K562 (cell line): ENCODE measurements around the gene DUSP28. TPM values are rescaled to one million over a fixed set of nuclear protein-coding genes. Genes with fewer than 3 reads are reported as not detected.

Source experiments
- BCL6 ChIP-seq: fragments of 250-450 bp; sonication (Bioruptor Pico); IDR thresholded peaks from 2 replicates; pipeline ENCODE4 v1.4.0; 2020
- EGR1 ChIP-seq: fragments of 450-650 bp; conservative IDR thresholded peaks from 2 replicates; pipeline ENCODE4 v1.6.1; 2017; ENCODE audit warnings: mild to moderate bottlenecking
- FOXA3 ChIP-seq, 2 experiments: fragments of 450-650 bp in 1 of 2; sonication (generic) in 1 of 2; formaldehyde crosslinking; IDR thresholded peaks in 1 of 2; conservative IDR thresholded peaks in 1 of 2; 2 replicates each; pipeline versions ENCODE4 v1.4.0 to v1.8.0; 2020 to 2022; ENCODE audit warnings: mild to moderate bottlenecking in 2 of 2, missing genetic modification reagents in 1 of 2
- GABPB1 ChIP-seq: sonication (generic); formaldehyde crosslinking; IDR thresholded peaks from 2 replicates; pipeline ENCODE4 v1.8.0; 2022; ENCODE audit warnings: mild to moderate bottlenecking, missing genetic modification reagents
- JUN ChIP-seq, 2 experiments: sonication (generic) in 1 of 2; formaldehyde crosslinking in 1 of 2; IDR thresholded peaks; 2 replicates each; pipeline versions ENCODE4 v1.6.1 to v1.8.0; 2012 to 2022; ENCODE audit warnings: borderline replicate concordance in 2 of 2, mild to moderate bottlenecking in 2 of 2, improper control_type of control experiment in 1 of 2, low read depth in 1 of 2, low read length in 1 of 2, missing genetic modification reagents in 1 of 2
- KAT7 ChIP-seq: sonication (generic); formaldehyde crosslinking; IDR thresholded peaks from 2 replicates; pipeline ENCODE4 v1.8.0; 2022; ENCODE audit warnings: missing genetic modification reagents, mild to moderate bottlenecking, borderline replicate concordance
- MXI1 ChIP-seq: IDR thresholded peaks from 2 replicates; pipeline ENCODE4 v1.6.1; 2011; ENCODE audit warnings: low read depth, mild to moderate bottlenecking, improper control_type of control experiment, low read length
- NFIX ChIP-seq: fragments of 250-450 bp; sonication (Bioruptor Pico); IDR thresholded peaks from 2 replicates; pipeline ENCODE4 v1.4.0; 2020; ENCODE audit warnings: low read depth, mild to moderate bottlenecking, moderate library complexity
- POLR2B ChIP-seq: fragments of 450-650 bp; IDR thresholded peaks from 2 replicates; pipeline ENCODE4 v1.6.1; 2018; ENCODE audit warnings: low read depth; ENCODE audit not compliant: partially characterized antibody
- RAD21 ChIP-seq, 2 experiments: fragments of 250-450 bp in 1 of 2; fragments of 450-650 bp in 1 of 2; sonication (Bioruptor Pico) in 1 of 2; formaldehyde crosslinking in 1 of 2; IDR thresholded peaks in 1 of 2; conservative IDR thresholded peaks in 1 of 2; 2 replicates each; pipeline versions ENCODE4 v1.4.0 to v1.8.0; 2020 to 2022; ENCODE audit warnings: mild to moderate bottlenecking in 2 of 2, moderate library complexity in 1 of 2
- RBM14 ChIP-seq: fragments of 200-400 bp; formaldehyde crosslinking; IDR thresholded peaks from 2 replicates; pipeline ENCODE4 v1.6.1; 2018; ENCODE audit warnings: low read depth, mild to moderate bottlenecking, low read length, moderate library complexity, borderline replicate concordance; ENCODE audit not compliant: insufficient read depth
- RCOR1 ChIP-seq, 2 experiments: IDR thresholded peaks; 2 replicates each; pipeline ENCODE4 v1.6.1; 2012; ENCODE audit warnings: low read depth in 2 of 2, low read length in 2 of 2, borderline replicate concordance in 1 of 2, improper control_type of control experiment in 1 of 2
- SAP30 ChIP-seq: fragments of 200-600 bp; sonication (generic); IDR thresholded peaks from 2 replicates; pipeline ENCODE4 v1.6.1; 2012; ENCODE audit warnings: borderline replicate concordance, low read depth, mild to moderate bottlenecking, moderate library complexity, low read length, control low read depth, inconsistent platforms; ENCODE audit not compliant: insufficient read depth, poor library complexity, severe bottlenecking
- SRSF7 ChIP-seq: fragments of 200-400 bp; formaldehyde crosslinking; optimal IDR thresholded peaks from 2 replicates; pipeline ENCODE3; 2017; ENCODE audit warnings: mild to moderate bottlenecking, low read depth, low read length
- TCFL5 ChIP-seq: fragments of 250-450 bp; sonication (Bioruptor Pico); conservative IDR thresholded peaks from 2 replicates; pipeline ENCODE4 v1.6.1; 2021; ENCODE audit warnings: mild to moderate bottlenecking, moderate library complexity, matching md5 sums
- TEAD1 ChIP-seq, 2 experiments: fragments of 450-650 bp in 1 of 2; sonication (generic) in 1 of 2; formaldehyde crosslinking; IDR thresholded peaks; 2 replicates each; pipeline versions ENCODE4 v1.4.0 to v1.8.0; 2020 to 2022; ENCODE audit warnings: mild to moderate bottlenecking in 2 of 2, missing genetic modification reagents in 1 of 2
- ZKSCAN1 ChIP-seq: fragments of 150-350 bp; IDR thresholded peaks from 2 replicates; pipeline ENCODE4 v1.6.1; 2016; ENCODE audit warnings: low read depth, low read length
- ZNF444 ChIP-seq: fragments of 250-450 bp; sonication (Bioruptor Pico); IDR thresholded peaks from 2 replicates; pipeline ENCODE4 v1.4.0; 2020; ENCODE audit warnings: mild to moderate bottlenecking, moderate library complexity
- polyA plus RNA-seq, 8 experiments: library from polyadenylated mRNA; depleted of rRNA in 4 of 8; stranded (reverse) in 5 of 8; unstranded in 3 of 8; fragments of >200 nt; fragmentation: Nextera tagmentation in 2 of 8; fragmentation: Illumina TruSeq in 1 of 8; extraction: Ambion mirVana in 2 of 8; extraction: Trizol in 1 of 8; gene quantifications; 2 replicates each; pipeline versions ENCODE4 v1.2.1 to v1.2.3, GENCODE V29; 2011 to 2014; ENCODE audit warnings: inconsistent platforms in 1 of 8, missing spikeins in 1 of 8
- total RNA-seq, 7 experiments: library from RNA; depleted of rRNA in 6 of 7; stranded (reverse); fragments of >200 nt in 6 of 7; fragmentation: Illumina TruSeq in 2 of 7; extraction: Trizol in 2 of 7; gene quantifications; 2 replicates each; pipeline versions ENCODE4 v1.2.1 to v1.2.3, GENCODE V29; 2011 to 2021; ENCODE audit warnings: low replicate concordance in 1 of 7
- TF ChIP-seq, protein P1 (sequence below): fragments of 250-450 bp; sonication (Bioruptor Pico); IDR thresholded peaks from 2 replicates; pipeline ENCODE4 v1.8.0; 2022; ENCODE audit warnings: moderate library complexity, mild to moderate bottlenecking, inconsistent platforms
- TF ChIP-seq, protein P2 (sequence below): sonication (generic); formaldehyde crosslinking; IDR thresholded peaks from 2 replicates; pipeline ENCODE4 v1.8.0; 2022; ENCODE audit warnings: mild to moderate bottlenecking, missing genetic modification reagents
- TF ChIP-seq, protein P3 (sequence below): fragments of 200-400 bp; formaldehyde crosslinking; IDR thresholded peaks from 2 replicates; pipeline ENCODE4 v1.6.1; 2017; ENCODE audit warnings: mild to moderate bottlenecking, low read depth, low read length, moderate library complexity

Gene DUSP28
- total and polyA plus RNA-seq, 9 of the 15 experiments (the other 6 are each of a cell fraction or from before 2014, with no cell fraction given) = 2.8 to 8.1 (median 4.2) TPM

- peak; percentile 17 to 32; a peak in 2 of 4 replicates for TF ChIP-seq RAD21 (CRISPR knock-in tag; conservative IDR thresholded peaks at IDR 0.05 in 1 of 2, IDR thresholded peaks at IDR 0.05 in 1 of 2)
- no peak for TF ChIP-seq SRSF7
- TF ChIP-seq, protein P1, sequence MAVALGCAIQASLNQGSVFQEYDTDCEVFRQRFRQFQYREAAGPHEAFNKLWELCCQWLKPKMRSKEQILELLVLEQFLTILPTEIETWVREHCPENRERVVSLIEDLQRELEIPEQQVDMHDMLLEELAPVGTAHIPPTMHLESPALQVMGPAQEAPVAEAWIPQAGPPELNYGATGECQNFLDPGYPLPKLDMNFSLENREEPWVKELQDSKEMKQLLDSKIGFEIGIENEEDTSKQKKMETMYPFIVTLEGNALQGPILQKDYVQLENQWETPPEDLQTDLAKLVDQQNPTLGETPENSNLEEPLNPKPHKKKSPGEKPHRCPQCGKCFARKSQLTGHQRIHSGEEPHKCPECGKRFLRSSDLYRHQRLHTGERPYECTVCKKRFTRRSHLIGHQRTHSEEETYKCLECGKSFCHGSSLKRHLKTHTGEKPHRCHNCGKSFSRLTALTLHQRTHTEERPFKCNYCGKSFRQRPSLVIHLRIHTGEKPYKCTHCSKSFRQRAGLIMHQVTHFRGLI = no peak
- peak; percentile 73 to 95 for TF ChIP-seq FOXA3 (CRISPR knock-in tag; conservative IDR thresholded peaks at IDR 0.05 in 1 of 2, IDR thresholded peaks at IDR 0.05 in 1 of 2)
- TF ChIP-seq RCOR1 (IDR thresholded peaks at IDR 0.05; ENCODE audit: borderline replicate concordance in 1 of 2, low read depth in 2 of 2, low read length in 2 of 2) = 0 out of 4 replicates have a peak, but pooled peaks of 1 of the 2 experiments have one; percentile 0
- TF ChIP-seq MXI1 = no peak
- TF ChIP-seq BCL6 (CRISPR knock-in tag) = no peak
- no peak for TF ChIP-seq EGR1
- no peak for TF ChIP-seq ZNF444 (CRISPR knock-in tag)
- TF ChIP-seq, protein P2, sequence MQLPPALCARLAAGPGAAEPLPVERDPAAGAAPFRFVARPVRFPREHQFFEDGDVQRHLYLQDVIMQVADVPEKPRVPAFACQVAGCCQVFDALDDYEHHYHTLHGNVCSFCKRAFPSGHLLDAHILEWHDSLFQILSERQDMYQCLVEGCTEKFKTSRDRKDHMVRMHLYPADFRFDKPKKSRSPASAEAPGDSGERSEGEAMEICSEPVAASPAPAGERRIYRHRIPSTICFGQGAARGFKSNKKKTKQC (CRISPR knock-in tag) = no peak
- TF ChIP-seq TEAD1 (CRISPR knock-in tag; IDR thresholded peaks at IDR 0.05) = peak in 1 of 2 experiments; percentile 24; a peak in 1 of 4 replicates
- TF ChIP-seq GABPB1 (CRISPR knock-in tag) = 0 out of 2 replicates have a peak, but pooled peaks have one; percentile 9
- TF ChIP-seq, protein P3, sequence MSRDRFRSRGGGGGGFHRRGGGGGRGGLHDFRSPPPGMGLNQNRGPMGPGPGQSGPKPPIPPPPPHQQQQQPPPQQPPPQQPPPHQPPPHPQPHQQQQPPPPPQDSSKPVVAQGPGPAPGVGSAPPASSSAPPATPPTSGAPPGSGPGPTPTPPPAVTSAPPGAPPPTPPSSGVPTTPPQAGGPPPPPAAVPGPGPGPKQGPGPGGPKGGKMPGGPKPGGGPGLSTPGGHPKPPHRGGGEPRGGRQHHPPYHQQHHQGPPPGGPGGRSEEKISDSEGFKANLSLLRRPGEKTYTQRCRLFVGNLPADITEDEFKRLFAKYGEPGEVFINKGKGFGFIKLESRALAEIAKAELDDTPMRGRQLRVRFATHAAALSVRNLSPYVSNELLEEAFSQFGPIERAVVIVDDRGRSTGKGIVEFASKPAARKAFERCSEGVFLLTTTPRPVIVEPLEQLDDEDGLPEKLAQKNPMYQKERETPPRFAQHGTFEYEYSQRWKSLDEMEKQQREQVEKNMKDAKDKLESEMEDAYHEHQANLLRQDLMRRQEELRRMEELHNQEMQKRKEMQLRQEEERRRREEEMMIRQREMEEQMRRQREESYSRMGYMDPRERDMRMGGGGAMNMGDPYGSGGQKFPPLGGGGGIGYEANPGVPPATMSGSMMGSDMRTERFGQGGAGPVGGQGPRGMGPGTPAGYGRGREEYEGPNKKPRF = no peak
- TF ChIP-seq NFIX = no peak
- no peak for TF ChIP-seq POLR2B
- TF ChIP-seq ZKSCAN1 = no peak
- no peak for TF ChIP-seq TCFL5 (CRISPR knock-in tag)
- TF ChIP-seq JUN (IDR thresholded peaks at IDR 0.05; ENCODE audit: borderline replicate concordance, low read depth, low read length) = 0 out of 2 replicates have a peak, but pooled peaks have one; percentile 18
- TF ChIP-seq JUN (CRISPR knock-in tag; IDR thresholded peaks at IDR 0.05; ENCODE audit: borderline replicate concordance) = no peak
- no peak for TF ChIP-seq SAP30
- no peak for TF ChIP-seq RBM14
- no peak for TF ChIP-seq KAT7
Observed at GRCh38 chr2:240564561-240565332, 4.6 kb downstream of the DUSP28 start (continued).
